B cell (primary cell): ENCODE measurements around the gene MAN2B2. TPM values are rescaled to one million over a fixed set of nuclear protein-coding genes. Genes with fewer than 3 reads are reported as not detected.

Experiments
- ATAC-seq: fragments of 200-7000 bp; cut with Tn5 transposase; one replicate; pipeline ENCODE4 v1.10.0; 2021; ENCODE audit warnings: low read depth, mild to moderate bottlenecking, moderate number of reproducible peaks, moderate library complexity
- CTCF ChIA-PET: fragments of 350-600 bp; sonication (Branson Sonifier 250); formaldehyde crosslinking; loops from one replicate; lab custom pipeline; 2021; ENCODE audit warnings: antibody characterized with exemption, inconsistent platforms; lab: Charles Lee
- POLR2A ChIA-PET: fragments of 350-600 bp; sonication (Branson Sonifier 250); formaldehyde crosslinking; loops from one replicate; lab custom pipeline; 2021; ENCODE audit warnings: antibody characterized with exemption; lab: Charles Lee
- DNase-seq: peaks from one replicate; pipeline ENCODE4 v3.0.0; 2013
- H2AFZ ChIP-seq: 2 replicates; pipeline ENCODE4 v1.6.1; 2012; ENCODE audit warnings: mild to moderate bottlenecking, low read depth, low read length; ENCODE audit not compliant: insufficient read depth, poor library complexity, severe bottlenecking
- H3K27ac ChIP-seq, 2 donors: 1 replicate in 1 of 2; 2 replicates in 1 of 2; pipeline ENCODE4 v1.5.1; 2012 to 2013; ENCODE audit warnings: low read length in 2 of 2, mild to moderate bottlenecking in 2 of 2, moderate library complexity in 1 of 2
- H3K27me3 ChIP-seq, 4 experiments: fragments of 200-600 bp in 1 of 4; sonication (generic) in 1 of 4; replicated peaks in 1 of 4; 1 replicate in 2 of 4; 2 replicates in 2 of 4; pipeline versions ENCODE4 v1.6.1 to v1.7.0; 2013 to 2016; ENCODE audit warnings: low read length in 3 of 4, mild to moderate bottlenecking in 2 of 4, mixed read lengths in 1 of 4, moderate library complexity in 1 of 4; ENCODE audit not compliant: insufficient read depth in 4 of 4, control insufficient read depth in 3 of 4; ENCODE audit errors: control extremely low read depth in 1 of 4
- H3K36me3 ChIP-seq, 2 experiments: replicated peaks in 1 of 2; 1 replicate in 1 of 2; 2 replicates in 1 of 2; pipeline versions ENCODE4 v1.6.1 to v1.7.1; 2013; ENCODE audit warnings: low read length in 1 of 2; ENCODE audit not compliant: insufficient read depth in 2 of 2, control insufficient read depth in 1 of 2; ENCODE audit errors: control extremely low read depth in 1 of 2, extremely low read depth in 1 of 2
- H3K4me1 ChIP-seq, 2 donors: fragments of 200-600 bp in 1 of 2; sonication (generic) in 1 of 2; 1 replicate in 1 of 2; 2 replicates in 1 of 2; pipeline versions ENCODE4 v1.5.1 to v1.6.1; 2013 to 2017; ENCODE audit warnings: low read length in 2 of 2; ENCODE audit not compliant: control insufficient read depth in 2 of 2, insufficient read depth in 2 of 2
- H3K4me2 ChIP-seq: replicated peaks from 2 replicates; pipeline ENCODE3; 2012; ENCODE audit warnings: mild to moderate bottlenecking, low read depth, low read length; ENCODE audit not compliant: poor library complexity, severe bottlenecking
- H3K4me3 ChIP-seq, 5 experiments: fragments of 200-600 bp in 1 of 5; sonication (generic) in 1 of 5; 1 replicate in 3 of 5; 2 replicates in 2 of 5; pipeline versions ENCODE4 v1.5.1 to v1.7.0; 2011 to 2016; ENCODE audit warnings: low read length in 4 of 5, mild to moderate bottlenecking in 4 of 5, low read depth in 2 of 5, control low read depth in 1 of 5, moderate library complexity in 1 of 5; ENCODE audit not compliant: insufficient read depth in 1 of 5; ENCODE audit errors: control extremely low read depth in 1 of 5, extremely low read depth in 1 of 5
- H3K79me2 ChIP-seq: fragments of 200-600 bp; sonication (generic); one replicate; pipeline ENCODE4 v1.6.0; 2016; ENCODE audit warnings: low read length; ENCODE audit not compliant: control insufficient read depth, insufficient read depth
- H3K9ac ChIP-seq: fragments of 200-600 bp; sonication (generic); 2 replicates; pipeline ENCODE4 v1.6.1; 2017; ENCODE audit warnings: mild to moderate bottlenecking, low read length, moderate library complexity
- H3K9me3 ChIP-seq, 3 donors: one replicate each; pipeline versions ENCODE4 v1.6.1 to v1.7.1; 2013; ENCODE audit warnings: low read length in 2 of 3; ENCODE audit not compliant: control insufficient read depth in 2 of 3, insufficient read depth in 1 of 3; ENCODE audit errors: control extremely low read depth in 1 of 3
- H4K20me1 ChIP-seq: 2 replicates; pipeline ENCODE4 v1.6.0; 2012; ENCODE audit warnings: mild to moderate bottlenecking, low read length; ENCODE audit not compliant: insufficient read depth, control insufficient read depth, poor library complexity, severe bottlenecking
- H3K27ac Mint-ChIP-seq: one replicate; pipeline ENCODE4 v1.8.0; 2021; ENCODE audit warnings: mixed read lengths
- H3K27me3 Mint-ChIP-seq: one replicate; pipeline ENCODE4 v1.8.0; 2021; ENCODE audit warnings: mixed read lengths
- H3K4me1 Mint-ChIP-seq: one replicate; pipeline ENCODE4 v1.8.0; 2021; ENCODE audit warnings: mixed read lengths
- H3K4me3 Mint-ChIP-seq: one replicate; pipeline ENCODE4 v1.8.0; 2021; ENCODE audit warnings: mixed read lengths
- H3K9me3 Mint-ChIP-seq: one replicate; pipeline ENCODE4 v1.8.0; 2022; ENCODE audit warnings: mixed read lengths; ENCODE audit not compliant: insufficient read depth
- CTCF ChIP-seq: fragments of 200-600 bp; IDR thresholded peaks from one replicate; pipeline ENCODE4 v1.8.0; 2022; ENCODE audit warnings: antibody characterized with exemption, mild to moderate bottlenecking
- EZH2 ChIP-seq: IDR thresholded peaks from 2 replicates; pipeline ENCODE4 v1.6.1; 2012; ENCODE audit warnings: borderline replicate concordance, low read depth, mild to moderate bottlenecking, moderate library complexity, low read length; ENCODE audit not compliant: insufficient read depth, poor library complexity, severe bottlenecking
- WGBS: methylation state at CpG from one replicate; pipeline ENCODE4 v1.1.5; 2013; ENCODE audit warnings: missing lambda C conversion rate; ENCODE audit not compliant: insufficient coverage; 5-methylcytosine and 5-hydroxymethylcytosine counted together
- intact Hi-C: fragments of 100-400 bp; cut with micrococcal nuclease; formaldehyde crosslinking; loops from one replicate; pipeline ENCODE4 v1.10.0; 2022
- polyA plus RNA-seq: library from polyadenylated mRNA; depleted of rRNA; stranded (reverse); fragments of >200 nt; gene quantifications from 2 replicates; pipeline ENCODE4 v1.2.3, GENCODE V29; 2012
- total RNA-seq, 2 donors: library from RNA; stranded (reverse); fragments of 120-200 nt in 1 of 2; gene quantifications; 1 replicate in 1 of 2; 2 replicates in 1 of 2; pipeline versions ENCODE4 v1.2.3 to v1.2.4, GENCODE V29; 2013 to 2022

Gene MAN2B2
- total and polyA plus RNA-seq, 2 donors (not counting 1 experiment from before 2014, with no cell fraction given) = 35.0 to 37.0 TPM

GRCh38 chr4:6618386-6619115 is 43.6 kb downstream of the MAN2B2 start:
- no peak overlapping the region for H3K4me2 ChIP-seq
- WGBS = 91% methylated on average over 17 of the region's 19 CpGs
- Mint-ChIP-seq H3K27me3 (no peaks in the 10 kb centered on the region), H3K27ac (no peak overlapping the region), H3K4me1 (no peaks in the 10 kb centered on the region), H3K9me3 (no peaks in the 10 kb centered on the region), H3K4me3 (no peak overlapping the region)
- no peaks in the 10 kb centered on the region for H4K20me1 ChIP-seq
- H3K27me3 ChIP-seq = no peaks in the 10 kb centered on the region
- H3K36me3 ChIP-seq = peaks cover 0 to 53% of the 10 kb centered on the region in 2 experiments
- ATAC-seq = no peak
- H3K4me1 ChIP-seq = no peaks in the 10 kb centered on the region
- TF ChIP-seq CTCF (no peak), EZH2 (no peak)
- H3K4me3 ChIP-seq = no peak overlapping the region
- ChIA-PET POLR2A (no interaction called here), CTCF (no interaction called here)
- no peak for DNase-seq
- intact Hi-C loops = no loop called here
- H3K79me2 ChIP-seq = no peaks in the 10 kb centered on the region
- H3K9me3 ChIP-seq = peaks cover 0 to 5% (median 0%) of the 10 kb centered on the region in 3 donors
- H3K27ac ChIP-seq = no peak overlapping the region
- H3K9ac ChIP-seq = no peak overlapping the region
- no peak overlapping the region for H2AFZ ChIP-seq

GRCh38 chr4:6619116-6619465 is 44.1 kb downstream of the MAN2B2 start:
- Histone ChIP-seq H3K4me3 (no peak overlapping the region), H4K20me1 (no peaks in the 10 kb centered on the region), H3K36me3 (peaks cover 0 to 50% of the 10 kb centered on the region in 2 experiments), H3K79me2 (no peaks in the 10 kb centered on the region), H3K27ac (no peak overlapping the region), H3K9ac (no peak overlapping the region), H3K9me3 (peaks cover 0 to 5% (median 0%) of the 10 kb centered on the region in 3 donors), H2AFZ (no peak overlapping the region), H3K4me2 (no peak overlapping the region), H3K4me1 (no peaks in the 10 kb centered on the region), H3K27me3 (no peaks in the 10 kb centered on the region)
- POLR2A ChIA-PET = no interaction called here
- Mint-ChIP-seq H3K27me3 (no peaks in the 10 kb centered on the region), H3K9me3 (no peaks in the 10 kb centered on the region), H3K4me1 (no peaks in the 10 kb centered on the region), H3K27ac (no peak overlapping the region), H3K4me3 (no peak overlapping the region)
- CTCF ChIA-PET = no interaction called here
- TF ChIP-seq CTCF (no peak), EZH2 (no peak)
- WGBS = 98% methylated on average over 11 of the region's 13 CpGs
- ATAC-seq (no peak), DNase-seq (no peak)
- intact Hi-C loops = no loop called here
